Measurements from ENCODE around the gene CAMKMT. TPM values are rescaled to one million over a fixed set of nuclear protein-coding genes. Genes with fewer than 3 reads are reported as not detected.

Gene CAMKMT
- total RNA-seq, 2 experiments from 2014 or later, result 11.9 to 13.9 TPM

GRCh38 chr2:44639399-44639798, 277.7 kb downstream of the CAMKMT start:
- H3K36me3 ChIP-seq (ENCODE audit: insufficient read depth, low read length), result no peaks in the 10 kb centered on the region
- no peaks in the 10 kb centered on the region for H3K27me3 ChIP-seq (ENCODE audit: control insufficient read depth in 1 of 2, insufficient read depth in 2 of 2, low read length in 2 of 2)
- Mint-ChIP-seq H3K27me3 (no peaks in the 10 kb centered on the region), H3K4me1 (ENCODE audit: low read depth) (no peaks in the 10 kb centered on the region), H3K9me3 (no peaks in the 10 kb centered on the region), H3K4me3 (no peak overlapping the region), H3K36me3 (ENCODE audit: low read depth) (no peaks in the 10 kb centered on the region), H3K27ac (no peak overlapping the region)
- H3K4me3 ChIP-seq (ENCODE audit: low read length), result no peak overlapping the region
- CTCF ChIA-PET, result no interaction called here
- no peaks in the 10 kb centered on the region for H3K4me1 ChIP-seq (ENCODE audit: insufficient read depth, low read length)
- no peaks in the 10 kb centered on the region for H3K9me3 ChIP-seq (ENCODE audit: control insufficient read depth in 1 of 2, insufficient read depth in 1 of 2, low read length in 2 of 2)
- no peak for ATAC-seq (ENCODE audit: poor library complexity)
- intact Hi-C loops (cut with DNase I, micrococcal nuclease), result no loop called here
- TF ChIP-seq CTCF (IDR thresholded peaks at IDR 0.05), result no peak
- no peak for DNase-seq
- H3K27ac ChIP-seq (ENCODE audit: low read depth in 1 of 2, low read length in 2 of 2), result no peak overlapping the region
- POLR2A ChIA-PET, result no interaction called here

GRCh38 chr2:44642123-44642857, 280.5 kb downstream of the CAMKMT start:
- no peaks in the 10 kb centered on the region for H3K4me1 ChIP-seq (ENCODE audit: insufficient read depth, low read length)
- Mint-ChIP-seq H3K27ac (no peak overlapping the region), H3K27me3 (no peaks in the 10 kb centered on the region), H3K36me3 (ENCODE audit: low read depth) (no peaks in the 10 kb centered on the region), H3K9me3 (no peaks in the 10 kb centered on the region), H3K4me1 (ENCODE audit: low read depth) (no peaks in the 10 kb centered on the region), H3K4me3 (no peak overlapping the region)
- intact Hi-C loops (cut with DNase I, micrococcal nuclease), result no loop called here
- H3K27me3 ChIP-seq (ENCODE audit: control insufficient read depth in 1 of 2, insufficient read depth in 2 of 2, low read length in 2 of 2), result no peaks in the 10 kb centered on the region
- CTCF ChIA-PET, result no interaction called here
- H3K36me3 ChIP-seq (ENCODE audit: insufficient read depth, low read length), result no peaks in the 10 kb centered on the region
- POLR2A ChIA-PET, result interaction anchor here (1.0 kb wide), 1 partner anchor 162 kb away, joined by 4 read pairs; no protein-coding TSS in a partner anchor
- no peak overlapping the region for H3K27ac ChIP-seq (ENCODE audit: low read depth in 1 of 2, low read length in 2 of 2)
- no peak overlapping the region for H3K4me3 ChIP-seq (ENCODE audit: low read length)
- no peak for ATAC-seq (ENCODE audit: poor library complexity)
- TF ChIP-seq CTCF (IDR thresholded peaks at IDR 0.05), result no peak
- no peaks in the 10 kb centered on the region for H3K9me3 ChIP-seq (ENCODE audit: control insufficient read depth in 1 of 2, insufficient read depth in 1 of 2, low read length in 2 of 2)
- DNase-seq, result no peak

GRCh38 chr2:44645937-44646336, 284.2 kb downstream of the CAMKMT start:
- no peaks in the 10 kb centered on the region for H3K4me1 Mint-ChIP-seq (ENCODE audit: low read depth)
- Histone ChIP-seq H3K9me3 (ENCODE audit: control insufficient read depth in 1 of 2, insufficient read depth in 1 of 2, low read length in 2 of 2) (no peaks in the 10 kb centered on the region), H3K4me3 (ENCODE audit: low read length) (no peak overlapping the region), H3K36me3 (ENCODE audit: insufficient read depth, low read length) (no peaks in the 10 kb centered on the region), H3K27me3 (ENCODE audit: control insufficient read depth in 1 of 2, insufficient read depth in 2 of 2, low read length in 2 of 2) (no peaks in the 10 kb centered on the region), H3K27ac (ENCODE audit: low read depth in 1 of 2, low read length in 2 of 2) (no peak overlapping the region), H3K4me1 (ENCODE audit: insufficient read depth, low read length) (no peaks in the 10 kb centered on the region)
- H3K9me3 Mint-ChIP-seq, result no peaks in the 10 kb centered on the region
- H3K36me3 Mint-ChIP-seq (ENCODE audit: low read depth), result no peaks in the 10 kb centered on the region
- TF ChIP-seq CTCF (IDR thresholded peaks at IDR 0.05), result no peak
- H3K27ac Mint-ChIP-seq, result no peak overlapping the region
- intact Hi-C loops (cut with DNase I, micrococcal nuclease), result no loop called here
- ChIA-PET CTCF (no interaction called here), POLR2A (no interaction called here)
- no peaks in the 10 kb centered on the region for H3K27me3 Mint-ChIP-seq
- H3K4me3 Mint-ChIP-seq, result no peak overlapping the region
- no peak for ATAC-seq (ENCODE audit: poor library complexity)
- no peak for DNase-seq
